Measurements from ENCODE around the gene DFFA.
"Not testable (repeated sequence)": the region's sequence is repeated elsewhere in the genome, so short reads cannot be mapped to it uniquely, and the experiment has no call there.

The DFFA gene

DNA sequence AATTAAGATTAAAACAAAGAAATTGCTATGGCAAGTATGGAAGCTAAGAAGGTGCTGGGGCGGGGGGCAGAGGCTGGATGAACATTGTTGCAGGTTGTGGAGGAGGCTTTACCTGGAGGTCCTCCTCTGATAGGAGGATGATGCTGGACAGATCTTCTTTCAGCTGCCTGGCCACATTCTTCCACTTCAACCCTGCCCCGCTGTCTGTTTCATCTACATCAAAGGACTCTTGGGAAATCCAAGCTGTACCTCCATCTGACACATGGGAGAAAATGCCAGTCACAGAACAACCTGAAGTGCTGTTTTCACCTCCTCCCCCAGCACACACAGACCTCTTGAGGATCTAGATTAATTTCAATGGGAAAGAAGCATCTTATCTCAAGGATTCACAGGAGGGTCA, 5.3 kb downstream of the DFFA start:
- Histone ChIP-seq H3K36me3 (ENCODE audit: control insufficient read depth in 1 of 2, insufficient read depth in 2 of 2, low read length in 2 of 2) (peaks cover 25 to 57% of the 10 kb centered on the region in 2 donors), H3K9ac (ENCODE audit: low read depth in 1 of 2, low read length in 2 of 2) (no peak overlapping the region), H3K27me3 (ENCODE audit: control insufficient read depth in 1 of 2, insufficient read depth in 2 of 2, low read length in 2 of 2) (no peaks in the 10 kb centered on the region), H3K27ac (ENCODE audit: low read depth, low read length) (no peak overlapping the region), H3K9me3 (ENCODE audit: control insufficient read depth in 1 of 2, low read length in 2 of 2) (no peaks in the 10 kb centered on the region), H3K4me3 (ENCODE audit: low read depth in 1 of 2, low read length in 2 of 2) (no peak overlapping the region), H3K4me1 (ENCODE audit: control insufficient read depth in 1 of 2, insufficient read depth in 2 of 2, low read length in 2 of 2) (peaks cover 10 to 11% of the 10 kb centered on the region in 2 donors)

DNA sequence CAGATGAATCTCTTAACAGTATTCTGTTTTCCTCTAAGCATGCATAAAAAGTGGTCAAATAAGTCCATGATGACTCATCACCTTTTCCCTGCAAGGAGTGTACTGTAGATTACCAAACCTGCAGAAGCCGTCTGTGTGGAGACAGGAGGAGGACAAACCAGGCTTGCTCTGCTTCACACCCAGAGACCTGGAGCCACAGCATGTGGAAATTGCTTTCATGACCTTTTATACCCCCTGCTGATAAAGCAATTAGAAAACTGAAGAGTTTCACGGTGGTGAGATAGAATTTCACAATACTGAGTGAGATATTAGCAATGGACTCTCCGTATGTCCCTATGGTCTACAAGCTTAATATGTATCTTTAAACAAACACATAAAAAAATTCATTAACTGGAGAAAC, 13.1 kb downstream of the DFFA start:
- no peak overlapping the region for H3K27ac ChIP-seq (ENCODE audit: low read depth, low read length)

DNA sequence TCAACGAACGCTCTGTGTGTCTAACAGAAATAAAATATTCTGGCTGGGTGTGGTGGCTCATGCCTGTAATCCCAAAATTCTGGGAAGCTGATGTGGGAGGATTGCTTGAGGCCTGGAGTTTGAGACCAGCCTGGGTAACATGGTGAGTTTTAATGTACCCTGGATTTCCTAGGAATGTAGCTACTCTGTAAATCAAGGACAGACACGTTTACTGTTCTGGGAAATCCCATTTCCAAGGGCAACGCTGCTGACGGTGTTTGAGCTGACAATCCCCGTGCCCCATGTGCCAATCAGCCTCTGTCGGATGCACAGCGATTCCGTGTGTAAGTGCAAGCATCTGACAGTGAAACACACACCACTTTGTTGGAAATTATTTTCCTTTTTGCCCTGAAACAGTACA, 14.5 kb downstream of the DFFA start:
- Histone ChIP-seq H3K27ac (ENCODE audit: low read depth, low read length) (no peak overlapping the region), H3K4me3 (ENCODE audit: low read depth in 1 of 2, low read length in 2 of 2) (no peak overlapping the region), H3K4me1 (ENCODE audit: control insufficient read depth in 1 of 2, insufficient read depth in 2 of 2, low read length in 2 of 2) (peaks cover 4% of the 10 kb centered on the region in 2 donors)

More for the DNA sequence above, 13.1 kb downstream of the DFFA start:
- Histone ChIP-seq H3K27me3 (ENCODE audit: control insufficient read depth in 1 of 2, insufficient read depth in 2 of 2, low read length in 2 of 2) (no peaks in the 10 kb centered on the region), H3K4me3 (ENCODE audit: low read depth in 1 of 2, low read length in 2 of 2) (no peak overlapping the region), H3K9ac (ENCODE audit: low read depth in 1 of 2, low read length in 2 of 2) (no peak overlapping the region), H3K9me3 (ENCODE audit: control insufficient read depth in 1 of 2, low read length in 2 of 2) (no peaks in the 10 kb centered on the region), H3K4me1 (ENCODE audit: control insufficient read depth in 1 of 2, insufficient read depth in 2 of 2, low read length in 2 of 2) (peaks cover 4% of the 10 kb centered on the region in 2 donors), H3K36me3 (ENCODE audit: control insufficient read depth in 1 of 2, insufficient read depth in 2 of 2, low read length in 2 of 2) (peaks cover 15 to 25% of the 10 kb centered on the region in 2 donors)

DNA sequence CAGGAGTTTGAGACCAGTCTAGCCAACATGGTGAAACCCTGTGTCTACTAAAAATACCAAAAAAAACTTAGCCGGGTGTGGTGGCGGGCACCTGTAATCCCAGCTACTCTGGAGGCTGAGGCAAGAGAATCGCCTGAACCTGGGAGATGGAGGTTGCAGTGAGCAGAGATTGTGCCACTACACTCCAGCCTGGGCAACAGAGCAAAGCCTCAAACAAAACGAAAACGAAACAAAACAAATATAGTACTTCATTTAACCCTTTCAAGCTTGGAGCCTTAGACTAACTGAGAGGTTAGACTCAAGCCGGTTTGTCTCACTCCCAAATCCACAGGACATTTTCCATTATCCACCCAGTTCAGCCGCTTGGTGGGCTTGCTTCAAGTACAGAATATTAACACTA, 14.9 kb downstream of the DFFA start:
- H3K9ac ChIP-seq (ENCODE audit: low read depth in 1 of 2, low read length in 2 of 2); H3K27ac ChIP-seq (ENCODE audit: low read depth, low read length); H3K9me3 ChIP-seq (ENCODE audit: control insufficient read depth in 1 of 2, low read length in 2 of 2); H3K27me3 ChIP-seq (ENCODE audit: control insufficient read depth in 1 of 2, insufficient read depth in 2 of 2, low read length in 2 of 2); H3K4me3 ChIP-seq (ENCODE audit: low read depth in 1 of 2, low read length in 2 of 2); H3K4me1 ChIP-seq (ENCODE audit: control insufficient read depth in 1 of 2, insufficient read depth in 2 of 2, low read length in 2 of 2): not testable (repeated sequence)
- H3K36me3 ChIP-seq (ENCODE audit: control insufficient read depth in 1 of 2, insufficient read depth in 2 of 2, low read length in 2 of 2) = peaks cover 9 to 14% of the 10 kb centered on the region in 2 donors

More for the DNA sequence above, 14.5 kb downstream of the DFFA start:
- H3K9me3 ChIP-seq (ENCODE audit: control insufficient read depth in 1 of 2, low read length in 2 of 2) = no peaks in the 10 kb centered on the region
- H3K27me3 ChIP-seq (ENCODE audit: control insufficient read depth in 1 of 2, insufficient read depth in 2 of 2, low read length in 2 of 2) = no peaks in the 10 kb centered on the region
- no peak overlapping the region for H3K9ac ChIP-seq (ENCODE audit: low read depth in 1 of 2, low read length in 2 of 2)
- H3K36me3 ChIP-seq (ENCODE audit: control insufficient read depth in 1 of 2, insufficient read depth in 2 of 2, low read length in 2 of 2) = peaks cover 13 to 19% of the 10 kb centered on the region in 2 donors

DNA sequence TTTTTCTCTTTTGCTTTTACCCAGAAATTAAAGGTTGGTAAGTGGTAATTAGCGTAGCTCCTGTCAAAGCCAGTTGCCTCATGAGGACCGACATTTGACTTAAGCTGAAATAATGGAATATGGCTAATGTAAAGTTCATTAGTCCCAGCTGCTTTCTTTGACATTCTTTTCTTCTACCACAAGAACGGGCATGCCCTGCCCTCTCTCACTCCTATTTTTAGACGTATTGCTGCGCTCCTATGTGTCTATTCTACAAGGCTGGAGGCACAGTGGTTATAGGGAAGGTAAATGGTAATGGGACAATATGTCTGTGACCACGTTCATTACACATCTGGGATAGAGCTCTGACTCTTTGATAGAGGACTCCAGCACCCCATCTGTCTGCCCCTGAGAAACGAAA, 15.7 kb downstream of the DFFA start:
- Histone ChIP-seq H3K4me3 (ENCODE audit: low read depth in 1 of 2, low read length in 2 of 2) (no peak overlapping the region), H3K27me3 (ENCODE audit: control insufficient read depth in 1 of 2, insufficient read depth in 2 of 2, low read length in 2 of 2) (no peaks in the 10 kb centered on the region), H3K9me3 (ENCODE audit: control insufficient read depth in 1 of 2, low read length in 2 of 2) (no peaks in the 10 kb centered on the region), H3K27ac (ENCODE audit: low read depth, low read length) (no peak overlapping the region), H3K9ac (ENCODE audit: low read depth in 1 of 2, low read length in 2 of 2) (no peak overlapping the region), H3K4me1 (ENCODE audit: control insufficient read depth in 1 of 2, insufficient read depth in 2 of 2, low read length in 2 of 2) (peaks cover 4% of the 10 kb centered on the region in 2 donors), H3K36me3 (ENCODE audit: control insufficient read depth in 1 of 2, insufficient read depth in 2 of 2, low read length in 2 of 2) (peaks cover 6 to 7% of the 10 kb centered on the region in 2 donors)

DNA sequence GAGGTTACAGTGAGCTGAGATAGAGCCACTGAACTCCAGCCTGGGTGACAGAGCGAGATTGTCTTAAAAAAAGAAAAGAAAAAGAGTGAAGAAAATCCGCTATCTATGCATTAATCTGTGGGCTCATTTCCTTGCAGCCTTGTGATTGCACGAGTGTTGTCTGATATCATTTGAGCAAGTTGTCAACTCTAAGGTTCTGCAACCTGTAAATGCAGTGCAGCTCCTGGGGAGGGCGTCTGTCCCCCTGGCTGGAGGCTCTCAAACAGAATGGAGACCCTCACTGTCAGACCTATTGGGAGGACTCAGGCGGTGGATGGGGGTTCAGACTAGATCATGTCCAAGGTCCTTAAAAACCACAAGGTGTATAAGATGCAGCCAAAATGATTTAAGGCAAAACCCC, 16.3 kb downstream of the DFFA start:
- Histone ChIP-seq H3K27me3 (ENCODE audit: control insufficient read depth in 1 of 2, insufficient read depth in 2 of 2, low read length in 2 of 2) (no peaks in the 10 kb centered on the region), H3K9me3 (ENCODE audit: control insufficient read depth in 1 of 2, low read length in 2 of 2) (no peaks in the 10 kb centered on the region), H3K27ac (ENCODE audit: low read depth, low read length) (no peak overlapping the region), H3K36me3 (ENCODE audit: control insufficient read depth in 1 of 2, insufficient read depth in 2 of 2, low read length in 2 of 2) (peaks cover 0 to 1% of the 10 kb centered on the region in 2 donors), H3K4me3 (ENCODE audit: low read depth in 1 of 2, low read length in 2 of 2) (no peak overlapping the region), H3K9ac (ENCODE audit: low read depth in 1 of 2, low read length in 2 of 2) (no peak overlapping the region), H3K4me1 (ENCODE audit: control insufficient read depth in 1 of 2, insufficient read depth in 2 of 2, low read length in 2 of 2) (peaks cover 4% of the 10 kb centered on the region in 2 donors)

DNA sequence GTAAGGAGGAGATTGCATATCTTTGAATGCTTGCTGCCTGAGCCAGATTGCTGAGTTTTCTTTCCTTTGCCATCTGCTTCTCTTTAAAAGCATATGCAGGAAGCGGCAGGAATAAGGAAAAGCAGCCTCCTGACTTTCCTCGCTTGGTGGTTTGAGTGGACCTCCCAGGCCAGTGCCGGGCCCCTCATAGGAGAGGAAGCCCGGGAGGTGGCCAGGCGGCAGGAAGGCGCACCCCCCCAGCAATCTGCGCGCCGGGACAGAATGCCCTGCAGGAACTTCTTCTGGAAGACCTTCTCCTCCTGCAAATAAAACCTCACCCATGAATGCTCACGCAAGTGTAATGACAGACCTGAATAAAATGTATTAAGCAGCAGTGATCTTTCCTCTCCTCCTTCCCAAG, 21.0 kb downstream of the DFFA start:
- no peaks in the 10 kb centered on the region for H3K9me3 ChIP-seq (ENCODE audit: control insufficient read depth in 1 of 2, low read length in 2 of 2)
- no peaks in the 10 kb centered on the region for H3K4me1 ChIP-seq (ENCODE audit: control insufficient read depth in 1 of 2, insufficient read depth in 2 of 2, low read length in 2 of 2)
- no peak overlapping the region for H3K27ac ChIP-seq (ENCODE audit: low read depth, low read length)
- H3K4me3 ChIP-seq (ENCODE audit: low read depth in 1 of 2, low read length in 2 of 2) = no peak overlapping the region
- H3K36me3 ChIP-seq (ENCODE audit: control insufficient read depth in 1 of 2, insufficient read depth in 2 of 2, low read length in 2 of 2) = no peaks in the 10 kb centered on the region
- no peak overlapping the region for H3K9ac ChIP-seq (ENCODE audit: low read depth in 1 of 2, low read length in 2 of 2)
- no peaks in the 10 kb centered on the region for H3K27me3 ChIP-seq (ENCODE audit: control insufficient read depth in 1 of 2, insufficient read depth in 2 of 2, low read length in 2 of 2)

DNA sequence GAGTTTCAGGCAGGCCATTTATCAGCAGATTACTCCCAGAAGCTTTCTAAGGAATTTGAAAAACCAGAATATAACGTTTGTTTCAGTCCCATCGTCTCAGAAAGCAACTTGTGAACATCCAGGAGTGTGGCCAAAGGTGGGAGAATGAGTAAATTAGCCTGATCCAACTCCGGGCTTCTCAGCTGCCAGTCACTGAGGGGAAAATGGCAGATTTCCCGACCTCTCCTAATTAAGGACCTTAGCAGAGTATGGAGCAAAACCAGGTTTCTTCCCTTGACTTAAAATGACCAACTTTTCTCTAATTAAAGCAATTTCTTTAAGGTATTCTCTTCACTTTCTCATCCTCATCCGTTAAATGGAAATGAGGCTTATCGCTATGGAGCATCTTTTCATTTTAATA, 21.5 kb downstream of the DFFA start:
- Histone ChIP-seq H3K27ac (ENCODE audit: low read depth, low read length) (no peak overlapping the region), H3K27me3 (ENCODE audit: control insufficient read depth in 1 of 2, insufficient read depth in 2 of 2, low read length in 2 of 2) (no peaks in the 10 kb centered on the region), H3K9me3 (ENCODE audit: control insufficient read depth in 1 of 2, low read length in 2 of 2) (no peaks in the 10 kb centered on the region), H3K9ac (ENCODE audit: low read depth in 1 of 2, low read length in 2 of 2) (no peak overlapping the region), H3K36me3 (ENCODE audit: control insufficient read depth in 1 of 2, insufficient read depth in 2 of 2, low read length in 2 of 2) (no peaks in the 10 kb centered on the region), H3K4me3 (ENCODE audit: low read depth in 1 of 2, low read length in 2 of 2) (no peak overlapping the region), H3K4me1 (ENCODE audit: control insufficient read depth in 1 of 2, insufficient read depth in 2 of 2, low read length in 2 of 2) (no peaks in the 10 kb centered on the region)

DNA sequence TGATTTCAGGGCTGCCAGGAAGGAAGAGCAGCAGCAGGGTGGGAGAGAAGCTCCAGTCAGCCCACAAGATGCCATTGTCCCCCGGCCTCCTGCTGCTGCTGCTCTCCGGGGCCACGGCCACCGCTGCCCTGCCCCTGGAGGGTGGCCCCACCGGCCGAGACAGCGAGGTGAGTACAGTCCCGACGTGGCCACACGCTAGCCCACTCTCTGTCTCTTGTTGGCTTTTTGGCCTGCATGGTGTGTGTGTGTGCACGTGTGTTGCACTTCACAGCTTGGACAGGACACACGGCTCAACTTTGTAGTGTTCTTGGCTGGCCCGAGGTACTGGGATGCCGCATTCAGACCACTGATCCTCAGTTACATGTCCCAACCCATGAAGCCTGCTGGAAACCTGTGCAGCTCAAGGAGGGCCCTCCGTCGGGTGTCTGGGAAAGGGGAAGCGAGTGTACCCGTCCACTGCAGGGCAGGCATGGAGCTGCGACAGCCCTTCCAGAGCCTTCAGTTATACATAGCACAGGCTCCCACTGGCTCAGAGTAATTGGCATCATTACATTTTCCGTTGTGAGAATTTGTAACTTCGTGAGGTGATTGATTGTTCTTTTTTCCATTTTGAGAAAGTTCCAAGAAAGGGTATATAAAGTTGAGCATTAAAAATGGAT, 22.0 kb downstream of the DFFA start:
- Histone ChIP-seq H3K9ac (ENCODE audit: low read depth in 1 of 2, low read length in 2 of 2) (no peak overlapping the region), H3K4me1 (ENCODE audit: control insufficient read depth in 1 of 2, insufficient read depth in 2 of 2, low read length in 2 of 2) (no peaks in the 10 kb centered on the region), H3K9me3 (ENCODE audit: control insufficient read depth in 1 of 2, low read length in 2 of 2) (no peaks in the 10 kb centered on the region), H3K27ac (ENCODE audit: low read depth, low read length) (no peak overlapping the region), H3K27me3 (ENCODE audit: control insufficient read depth in 1 of 2, insufficient read depth in 2 of 2, low read length in 2 of 2) (no peaks in the 10 kb centered on the region), H3K36me3 (ENCODE audit: control insufficient read depth in 1 of 2, insufficient read depth in 2 of 2, low read length in 2 of 2) (no peaks in the 10 kb centered on the region), H3K4me3 (ENCODE audit: low read depth in 1 of 2, low read length in 2 of 2) (no peak overlapping the region)

DNA sequence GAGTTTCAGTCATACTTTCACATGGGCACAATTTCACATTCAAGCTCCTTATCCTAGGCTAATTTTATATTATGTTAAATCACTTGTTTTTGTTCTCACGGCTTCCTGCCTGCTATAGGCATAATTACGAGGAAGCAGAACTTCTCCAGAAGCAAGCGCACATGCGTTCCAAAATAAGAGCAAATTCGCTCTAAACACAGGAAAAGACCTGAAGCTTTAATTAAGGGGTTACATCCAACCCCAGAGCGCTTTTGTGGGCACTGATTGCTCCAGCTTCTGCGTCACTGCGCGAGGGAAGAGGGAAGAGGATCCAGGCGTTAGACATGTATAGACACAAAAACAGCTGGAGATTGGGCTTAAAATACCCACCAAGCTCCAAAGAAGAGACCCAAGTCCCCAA, 22.6 kb downstream of the DFFA start, which contains the start of gene CORT:
Gene CORT, plus strand, starts transcription at position 281 of the 400 bp plus-strand sequence. CDS start 193 bp downstream, outside the sequence.
- Histone ChIP-seq H3K9me3 (ENCODE audit: control insufficient read depth in 1 of 2, low read length in 2 of 2) (no peaks in the 10 kb centered on the region), H3K27me3 (ENCODE audit: control insufficient read depth in 1 of 2, insufficient read depth in 2 of 2, low read length in 2 of 2) (no peaks in the 10 kb centered on the region), H3K36me3 (ENCODE audit: control insufficient read depth in 1 of 2, insufficient read depth in 2 of 2, low read length in 2 of 2) (no peaks in the 10 kb centered on the region), H3K27ac (ENCODE audit: low read depth, low read length) (no peak within 1 kb of the TSS), H3K4me1 (ENCODE audit: control insufficient read depth in 1 of 2, insufficient read depth in 2 of 2, low read length in 2 of 2) (no peaks in the 10 kb centered on the region), H3K4me3 (ENCODE audit: low read depth in 1 of 2, low read length in 2 of 2) (no peak within 1 kb of the TSS), H3K9ac (ENCODE audit: low read depth in 1 of 2, low read length in 2 of 2) (no peak within 1 kb of the TSS)
